GM18517 (cell line): ENCODE measurements around the gene PITPNM3.
"Not testable (repeated sequence)": the region's sequence is repeated elsewhere in the genome, so short reads cannot be mapped to it uniquely, and the experiment has no call there.

Experiments used
- ATAC-seq: cut with Tn5 transposase; IDR thresholded peaks from one replicate; pipeline ENCODE4 v1.9.1; 2021; ENCODE audit warnings: mild to moderate bottlenecking, moderate library complexity; ENCODE audit not compliant: unreplicated experiment

The PITPNM3 gene

DNA sequence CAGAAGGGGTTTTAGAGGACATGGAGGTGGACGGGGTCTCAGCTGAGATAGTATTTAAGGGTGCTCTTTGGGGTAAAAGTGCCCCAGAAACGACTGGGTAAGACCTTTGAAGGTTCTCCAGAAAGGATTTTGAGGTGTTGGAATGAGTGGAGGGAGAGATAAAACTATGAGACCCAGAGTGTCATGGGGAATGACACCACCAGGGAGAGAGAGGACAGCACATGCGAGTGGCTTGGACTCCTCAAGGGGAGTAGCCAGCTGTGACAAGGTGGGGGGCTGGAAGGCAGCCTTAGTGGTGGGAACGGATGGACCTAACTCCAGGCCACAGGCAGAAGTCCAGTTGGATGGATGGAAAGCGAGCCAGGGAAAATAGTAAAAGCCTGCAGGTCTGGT, 19.2 kb upstream of the PITPNM3 start:
- no peak for ATAC-seq

GRCh38 chr17:6574687-6575595, 18.6 kb upstream of the PITPNM3 start:
- ATAC-seq: no peak

GRCh38 chr17:6573982-6574686, 17.8 kb upstream of the PITPNM3 start:
- ATAC-seq: no peak

- ATAC-seq: not testable (repeated sequence)
Measured at GRCh38 chr17:6573495-6573894, 17.1 kb upstream of the PITPNM3 start.

DNA sequence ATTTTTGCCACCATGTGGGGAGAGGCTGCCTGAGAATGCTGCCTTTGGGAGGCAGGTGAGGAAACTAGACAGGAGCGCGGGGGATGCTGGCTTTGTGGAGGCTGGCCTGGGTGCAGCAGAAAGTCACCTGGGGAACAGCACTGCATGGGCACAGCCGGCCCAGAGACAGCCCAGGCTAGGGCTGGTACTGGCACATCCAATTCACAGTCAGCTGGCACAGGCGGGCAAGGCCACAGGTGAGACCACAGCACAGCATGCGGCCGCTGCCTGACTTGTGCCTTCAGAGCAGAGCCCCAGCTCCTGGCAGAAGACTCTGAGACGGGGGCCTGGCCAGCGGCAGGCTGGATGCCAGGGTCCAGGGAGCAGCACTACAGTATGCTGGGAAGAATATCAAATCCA, 16.6 kb upstream of the PITPNM3 start:
- no peak for ATAC-seq

DNA sequence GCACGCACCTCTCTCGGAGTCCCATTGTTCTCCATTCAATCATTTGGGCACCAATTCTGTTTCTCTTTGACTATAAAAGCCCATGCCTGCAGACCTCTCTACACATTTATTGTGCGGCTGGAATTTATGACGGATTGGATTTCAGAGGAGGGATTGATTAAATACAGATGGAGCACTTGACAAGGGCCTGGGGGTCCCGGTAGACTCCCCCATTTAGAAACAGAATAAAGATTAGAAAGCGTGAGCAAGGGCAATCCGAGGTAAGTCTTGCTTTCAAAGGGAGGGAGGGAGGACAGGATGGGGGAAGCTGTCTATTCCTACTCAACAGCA, 15.1 kb upstream of the PITPNM3 start:
- ATAC-seq: no peak

DNA sequence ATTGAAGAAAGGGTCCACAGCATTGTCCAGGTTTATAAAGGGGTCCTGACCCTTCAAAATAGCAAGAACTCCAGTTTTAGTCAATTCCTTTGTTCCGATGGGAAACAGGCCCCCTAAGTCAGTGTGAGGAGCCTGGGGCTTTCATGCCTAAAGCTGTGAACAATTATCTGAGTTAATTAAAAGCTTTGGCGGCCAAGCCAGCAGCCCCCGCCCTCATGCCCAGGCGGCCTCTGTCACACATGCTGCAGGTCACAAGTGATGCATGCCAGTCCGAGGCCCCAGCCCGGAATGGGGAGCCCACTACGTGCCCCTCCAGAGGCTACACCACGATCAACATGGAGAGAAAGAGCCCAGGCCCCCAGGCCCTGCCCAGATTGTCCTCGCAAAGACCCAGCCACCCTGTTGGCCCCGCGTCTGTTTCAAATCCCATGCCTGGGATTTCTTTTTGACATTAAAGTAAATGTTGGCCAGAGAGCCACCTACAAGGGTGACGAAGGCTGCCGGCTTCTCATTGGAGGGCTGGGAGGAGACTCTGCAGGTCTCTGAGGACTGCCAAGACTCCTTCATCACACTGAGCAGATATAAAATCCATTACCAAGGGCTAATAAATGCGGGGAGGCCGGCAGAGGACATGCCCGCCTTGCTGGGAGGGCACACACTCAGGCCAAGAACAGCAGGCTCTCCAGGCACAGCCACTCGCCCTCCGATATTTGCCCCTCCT, 14.5 kb upstream of the PITPNM3 start:
- ATAC-seq: no peak

DNA sequence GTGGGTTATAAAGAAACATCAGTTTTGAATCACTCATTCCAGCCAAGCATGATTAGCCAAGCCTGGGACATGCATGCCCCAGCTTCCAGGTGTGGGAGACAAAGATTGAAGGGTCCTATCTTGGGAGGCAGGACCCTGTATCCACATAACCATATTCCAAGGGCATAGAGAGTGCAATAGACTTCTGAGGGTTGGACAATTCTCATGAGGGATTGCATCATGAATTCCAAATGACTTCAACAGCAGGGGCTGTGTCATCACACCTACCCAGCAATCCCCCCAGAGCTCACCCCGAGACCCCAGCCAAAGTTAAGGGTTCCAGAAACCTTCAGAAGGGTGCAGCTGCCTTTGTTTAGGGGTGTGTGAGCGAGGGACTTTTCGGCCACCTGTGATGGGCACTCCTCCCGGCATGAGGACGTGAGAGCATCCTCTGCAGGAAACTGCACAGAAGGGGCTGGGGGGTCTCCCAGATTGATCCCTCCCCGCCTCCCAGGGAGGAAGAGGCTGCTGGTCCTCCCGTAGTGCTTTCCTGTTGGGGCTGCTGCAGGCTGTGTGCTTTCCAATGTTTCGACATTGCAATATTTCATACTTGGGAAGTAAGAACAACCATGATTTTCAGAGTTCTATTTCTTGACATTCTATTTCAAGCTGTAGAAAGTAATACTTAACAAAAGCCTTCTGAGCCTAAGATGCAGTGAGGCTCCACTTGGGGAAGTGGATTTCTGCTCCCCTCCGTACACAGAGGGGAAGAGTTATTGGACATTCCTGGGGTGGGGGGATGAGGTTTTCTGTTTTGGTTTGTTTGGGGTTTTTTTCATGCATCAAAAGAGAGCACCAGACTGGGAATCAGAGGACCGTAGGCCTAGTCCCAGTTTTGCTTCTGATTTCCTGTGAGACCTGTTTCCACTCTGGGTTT, 13.3 kb upstream of the PITPNM3 start:
- no peak for ATAC-seq

DNA sequence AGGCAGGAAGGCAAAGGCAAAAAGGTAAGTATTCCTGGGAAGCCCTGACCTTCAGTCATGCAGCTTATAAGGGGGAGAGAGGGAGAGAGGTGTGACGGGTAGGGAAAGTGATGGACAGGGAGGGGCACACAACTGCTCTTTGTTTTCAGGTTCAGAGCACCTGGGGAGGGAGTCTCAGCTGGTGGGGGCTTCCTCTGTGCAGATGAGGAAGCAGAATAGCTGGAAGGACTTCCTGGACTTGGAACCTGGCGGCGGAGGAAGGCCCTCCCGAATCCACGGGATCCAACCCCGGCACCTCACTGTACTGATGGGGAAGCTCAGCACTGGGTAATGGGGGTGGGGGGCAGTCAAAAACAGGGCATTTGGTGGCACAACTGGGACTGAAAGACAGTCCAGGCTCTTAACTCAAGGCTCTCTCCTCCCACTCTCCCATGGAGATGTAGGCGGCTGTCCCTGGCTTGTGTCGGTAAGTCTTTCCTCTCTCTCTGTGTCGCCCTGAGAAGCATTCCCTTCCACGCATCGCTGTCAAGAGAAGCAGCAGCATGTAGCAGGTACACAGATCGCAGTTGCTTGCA, 11.9 kb upstream of the PITPNM3 start:
- no peak for ATAC-seq

DNA sequence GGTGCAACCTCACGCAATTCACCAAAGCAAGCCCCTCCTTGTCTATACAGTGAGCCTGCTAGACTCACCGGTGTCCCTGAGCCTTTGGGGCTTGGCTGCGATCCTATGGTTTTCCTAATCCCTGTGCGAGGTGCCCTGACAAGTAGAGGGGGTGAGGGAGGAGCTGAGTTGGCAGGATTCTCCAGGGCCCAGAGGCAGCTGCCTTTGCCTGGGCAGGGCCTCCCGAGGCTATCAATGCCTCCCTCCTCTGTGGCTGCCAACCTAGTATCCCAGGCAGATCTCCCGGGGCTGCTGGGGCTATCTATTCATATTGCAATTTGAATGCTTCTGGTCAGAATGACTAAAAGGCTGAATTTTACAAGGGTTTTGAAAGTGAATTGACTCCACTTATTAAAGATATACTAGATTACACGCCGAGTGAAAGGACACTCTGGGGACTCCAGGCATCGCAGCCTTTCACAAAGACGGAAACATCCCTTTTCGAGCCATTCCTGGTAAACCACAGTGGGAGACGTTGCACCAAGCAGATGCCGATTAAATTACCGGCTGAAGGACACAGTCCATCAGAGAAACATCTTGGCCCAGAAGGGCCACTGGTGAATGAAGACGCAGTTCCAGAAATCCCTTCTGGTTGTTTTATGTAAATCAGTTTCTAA, 11.3 kb upstream of the PITPNM3 start:
- ATAC-seq: no peak

DNA sequence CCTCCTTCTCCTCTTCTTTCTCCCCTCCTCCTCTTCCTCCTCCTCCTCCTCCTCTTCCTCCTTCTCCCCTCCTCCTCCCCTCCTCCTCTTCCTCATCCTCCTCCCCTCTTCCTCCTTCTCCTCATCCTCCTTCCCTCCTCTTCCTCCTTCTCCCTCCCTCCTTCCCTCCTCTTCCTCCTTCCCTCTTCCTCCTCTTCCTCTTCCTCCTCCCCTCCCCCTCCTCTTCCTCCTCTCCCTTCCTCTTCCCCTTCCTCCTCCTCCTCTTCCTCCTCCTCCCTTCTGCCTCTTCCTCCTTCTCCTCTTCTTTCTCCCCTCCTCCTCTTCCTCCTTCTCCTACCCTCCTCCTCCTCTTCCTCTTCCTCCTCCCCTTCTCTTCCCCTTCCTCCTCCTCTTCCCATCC, 5.1 kb upstream of the PITPNM3 start:
- no peak for ATAC-seq

GRCh38 chr17:6560496-6560895, 4.1 kb upstream of the PITPNM3 start:
- no peak for ATAC-seq

DNA sequence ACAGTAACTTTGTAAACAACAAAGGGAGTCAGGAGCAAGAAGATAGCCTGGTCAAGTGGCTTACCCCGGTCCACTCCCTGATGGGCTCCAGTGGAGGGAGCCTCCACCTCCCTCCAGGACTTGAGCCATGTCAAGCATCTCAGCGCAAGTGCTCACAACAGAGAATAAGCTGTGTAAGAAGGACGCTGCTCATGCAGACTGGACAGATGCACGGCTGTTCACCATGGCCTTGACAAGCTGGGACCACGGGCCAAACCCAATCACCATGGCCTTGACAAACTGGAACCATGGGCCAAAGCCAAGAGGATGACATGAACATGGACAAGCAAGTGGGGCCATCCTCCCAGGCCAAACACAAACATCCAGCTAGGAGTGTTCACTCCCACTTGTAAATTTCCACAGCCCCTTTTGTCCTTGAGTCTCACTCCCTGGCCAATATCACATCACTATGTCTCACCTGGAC, 3.4 kb upstream of the PITPNM3 start:
- ATAC-seq: no peak

DNA sequence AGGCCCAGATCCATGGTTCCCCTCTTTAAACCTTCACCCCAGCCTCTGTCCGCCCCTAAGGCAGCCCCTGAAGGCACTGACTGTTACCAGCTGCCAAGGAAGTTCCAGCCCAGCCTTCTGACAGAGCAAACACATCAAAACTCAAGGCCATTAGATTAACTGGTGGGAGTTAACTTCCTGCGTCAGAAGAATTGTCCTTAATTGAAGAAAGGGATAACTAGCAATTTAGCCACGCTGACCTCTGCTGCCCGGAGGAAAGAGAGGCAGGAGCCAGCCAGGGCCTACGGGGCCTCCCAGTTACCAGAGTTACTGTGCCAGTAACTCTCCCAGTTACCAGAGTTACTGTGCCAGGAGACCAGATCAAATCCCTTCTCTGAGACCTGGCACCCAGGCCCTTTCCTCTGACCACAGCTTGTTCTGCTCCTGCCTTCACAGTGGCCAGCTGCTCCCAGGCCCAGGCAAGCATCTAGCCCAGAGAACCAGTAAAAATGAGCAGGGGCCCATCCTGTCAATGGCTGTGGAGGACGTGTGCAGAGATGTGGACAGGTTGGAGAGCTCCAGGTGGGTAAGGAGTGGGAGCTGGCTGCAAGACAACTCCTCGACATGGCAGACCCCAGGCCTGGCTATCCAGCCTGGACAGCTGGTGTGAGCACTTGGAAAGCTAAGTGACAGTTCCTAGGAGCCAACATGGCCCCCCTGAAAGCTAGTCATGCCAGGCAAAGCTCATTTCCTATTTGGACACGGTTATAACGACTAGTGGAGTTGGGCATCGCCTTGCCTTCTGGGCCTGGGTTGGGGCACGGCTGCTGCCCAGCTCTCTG, 2.8 kb upstream of the PITPNM3 start:
- ATAC-seq: no peak

GRCh38 chr17:6558276-6558675, 1.9 kb upstream of the PITPNM3 start:
- ATAC-seq: no peak

DNA sequence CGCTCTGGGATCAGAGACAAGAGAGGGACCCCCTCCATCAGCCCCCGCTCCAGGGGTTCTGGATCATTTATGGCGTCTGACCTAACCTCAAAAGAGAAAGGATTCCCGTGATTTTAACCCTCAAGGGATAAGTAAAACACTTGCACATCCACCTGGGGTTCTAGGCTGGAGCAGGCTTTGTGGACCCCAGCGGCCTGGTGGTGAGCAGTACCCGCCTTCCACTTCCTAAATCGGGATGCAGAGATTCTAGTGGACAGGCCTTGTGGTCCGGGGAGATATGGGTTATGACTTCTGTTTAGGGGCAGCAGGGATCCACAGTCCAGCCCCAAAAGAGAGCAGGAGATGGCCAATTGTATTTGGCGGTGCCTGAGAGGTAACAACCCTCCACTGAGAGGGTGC, 684 bp upstream of the PITPNM3 start:
- no peak for ATAC-seq

DNA sequence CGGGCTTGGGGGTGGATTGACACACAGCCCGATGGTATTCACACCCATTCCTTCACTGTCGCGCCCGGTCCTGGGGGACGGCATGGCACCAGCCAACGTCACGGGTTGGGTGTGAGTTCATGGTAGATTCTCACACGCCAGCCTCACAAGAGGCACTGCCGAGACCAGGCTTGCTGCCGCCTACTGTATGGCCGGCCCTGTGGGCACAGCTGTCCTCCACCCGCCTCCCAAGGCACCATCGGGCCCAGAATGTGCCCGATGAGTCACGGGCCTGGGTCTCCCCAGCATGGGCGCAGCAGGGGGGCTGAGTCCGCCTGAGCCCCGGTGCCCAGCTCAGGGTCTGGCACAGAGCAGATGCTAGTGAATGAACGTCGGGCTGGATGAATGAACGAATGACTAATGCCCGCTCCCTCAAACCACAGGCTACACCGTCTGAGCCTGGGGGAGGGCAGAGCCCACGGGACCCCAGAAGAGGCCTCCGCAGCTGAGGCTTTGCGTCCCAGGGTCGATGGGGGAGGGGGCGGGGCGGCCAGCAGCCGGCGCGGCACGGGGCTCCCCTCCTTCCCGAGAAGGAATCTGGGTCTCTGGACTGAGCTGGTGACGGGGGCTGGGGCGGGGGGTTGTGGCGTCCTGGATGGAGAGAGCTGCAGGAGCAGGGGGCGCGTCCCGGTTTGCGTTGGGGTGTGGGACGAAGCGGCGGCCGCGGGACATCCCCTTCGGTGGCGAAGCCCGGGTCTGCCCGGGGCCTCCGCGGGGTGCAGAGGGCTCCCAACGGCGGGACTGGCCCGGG, 829 bp downstream of the PITPNM3 start:
- no peak for ATAC-seq

GRCh38 chr17:6554871-6555330, 1.5 kb downstream of the PITPNM3 start:
- no peak for ATAC-seq
